HUES6 (cell line): ENCODE data around the gene ALDH4A1.

ENCODE experiments used
- H3K27ac ChIP-seq: 2 replicates; pipeline ENCODE4 v1.7.0; 2013; ENCODE audit warnings: low read depth, mild to moderate bottlenecking, low read length, inconsistent platforms
- H3K27me3 ChIP-seq: 2 replicates; pipeline ENCODE4 v1.6.1; 2013; ENCODE audit warnings: low read length; ENCODE audit not compliant: control insufficient read depth, insufficient read depth
- H3K36me3 ChIP-seq: 2 replicates; pipeline ENCODE4 v1.6.1; 2013; ENCODE audit warnings: low read length; ENCODE audit not compliant: control insufficient read depth, insufficient read depth
- H3K4me1 ChIP-seq: 2 replicates; pipeline ENCODE4 v1.6.1; 2013; ENCODE audit warnings: low read length; ENCODE audit not compliant: control insufficient read depth, insufficient read depth
- H3K4me3 ChIP-seq: 2 replicates; pipeline ENCODE4 v1.5.1; 2013; ENCODE audit warnings: low read depth, low read length
- H3K9ac ChIP-seq: one replicate; pipeline ENCODE4 v1.6.1; 2013; ENCODE audit warnings: mild to moderate bottlenecking, low read length
- H3K9me3 ChIP-seq: 2 replicates; pipeline ENCODE4 v1.6.1; 2013; ENCODE audit warnings: low read depth, low read length; ENCODE audit not compliant: control insufficient read depth, insufficient read depth

The ALDH4A1 gene

DNA sequence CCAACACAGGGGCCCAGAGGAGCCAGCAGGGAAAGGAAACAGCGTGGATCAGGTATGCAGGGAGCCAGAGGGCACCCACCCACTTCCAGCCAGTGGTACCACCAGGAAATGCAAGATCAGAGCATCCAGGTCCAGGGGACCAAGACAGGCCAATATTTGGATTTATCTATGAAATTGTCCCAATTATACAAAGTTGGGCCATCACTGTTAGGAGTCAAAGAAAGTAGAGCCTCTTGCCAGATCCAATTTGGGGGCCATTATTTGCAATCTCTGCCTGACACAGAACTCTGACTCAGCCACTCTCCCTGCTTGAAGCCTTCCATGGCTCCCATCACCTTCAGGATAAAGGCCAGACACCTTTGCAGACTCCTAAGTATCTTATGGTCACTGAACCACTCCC lies 21.8 kb downstream of the ALDH4A1 start:
- no peaks in the 10 kb centered on the region for H3K9me3 ChIP-seq

DNA sequence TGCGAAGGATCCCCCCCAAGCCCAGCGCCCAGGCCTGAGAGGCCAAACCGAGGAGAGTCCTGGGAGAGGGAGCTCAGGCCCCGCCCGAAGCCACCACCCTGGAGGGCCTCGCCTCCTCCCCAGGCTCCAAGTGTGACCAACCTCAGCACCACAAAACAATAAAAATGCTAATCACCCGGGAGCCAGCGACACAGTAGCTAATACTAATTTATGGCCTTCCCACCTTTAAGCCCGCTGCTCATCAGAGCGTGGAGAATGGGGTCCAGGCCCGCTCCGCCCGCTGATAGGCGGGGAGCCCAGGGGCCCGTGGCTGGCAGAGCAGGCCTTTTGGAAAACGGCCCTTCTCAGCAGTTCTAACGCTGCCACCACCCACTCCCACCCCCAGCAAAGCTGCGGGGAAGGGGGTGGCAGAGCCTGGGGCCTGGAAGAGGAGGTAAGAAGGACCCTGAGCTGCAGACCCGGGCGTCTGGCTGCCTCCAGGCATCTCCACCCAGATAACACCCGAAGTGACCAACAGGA lies 22.5 kb downstream of the ALDH4A1 start:
- H3K27ac ChIP-seq: no peak overlapping the region
- H3K4me3 ChIP-seq: no peak overlapping the region
- H3K27me3 ChIP-seq: no peaks in the 10 kb centered on the region; the same call in 1 of the 2 replicates
- H3K9me3 ChIP-seq: no peaks in the 10 kb centered on the region
- H3K9ac ChIP-seq: no peak overlapping the region
- peaks cover 24% of the 10 kb centered on the region; the same call in 1 of the 2 replicates for H3K36me3 ChIP-seq
- peaks cover 11% of the 10 kb centered on the region for H3K4me1 ChIP-seq

More for the DNA sequence above, 21.8 kb downstream of the ALDH4A1 start:
- H3K27me3 ChIP-seq: no peaks in the 10 kb centered on the region; the same call in 1 of the 2 replicates
- H3K27ac ChIP-seq: no peak overlapping the region
- no peak overlapping the region for H3K4me3 ChIP-seq
- peaks cover 24% of the 10 kb centered on the region; the same call in 1 of the 2 replicates for H3K36me3 ChIP-seq
- no peak overlapping the region for H3K9ac ChIP-seq
- peaks cover 11% of the 10 kb centered on the region for H3K4me1 ChIP-seq

DNA sequence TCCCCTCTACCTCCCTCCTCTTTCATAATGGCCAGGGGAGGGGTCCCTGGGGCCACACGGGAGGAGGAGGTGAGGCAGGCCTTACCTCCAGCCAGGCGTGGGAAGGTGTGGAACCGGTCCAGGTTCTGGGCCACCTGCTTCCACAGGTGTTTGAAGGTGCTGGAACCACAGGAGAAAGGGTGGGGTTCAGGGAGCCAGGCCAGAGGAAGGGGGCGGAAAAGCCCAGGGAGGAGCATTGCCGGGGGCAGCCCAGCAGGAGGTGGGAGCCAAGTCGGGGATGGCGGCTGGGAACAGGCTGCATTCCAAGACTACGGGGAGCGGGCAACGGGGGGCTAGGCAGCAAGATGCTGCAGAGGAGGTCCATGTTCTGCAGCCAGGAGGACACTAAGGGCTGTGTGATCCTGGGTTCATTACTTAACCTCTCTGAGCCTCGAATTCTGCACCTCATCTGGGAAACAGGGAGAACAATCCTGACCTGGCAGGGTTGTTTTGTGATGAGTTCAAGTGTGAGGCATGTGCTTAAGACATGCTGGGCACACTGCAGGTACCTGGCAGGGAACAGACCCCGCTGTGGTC lies 23.1 kb downstream of the ALDH4A1 start:
- H3K4me3 ChIP-seq: no peak overlapping the region
- H3K9ac ChIP-seq: no peak overlapping the region
- H3K9me3 ChIP-seq: no peaks in the 10 kb centered on the region
- peaks cover 25% of the 10 kb centered on the region; the same call in 1 of the 2 replicates for H3K36me3 ChIP-seq
- no peak overlapping the region for H3K27ac ChIP-seq
- H3K27me3 ChIP-seq: no peaks in the 10 kb centered on the region; the same call in 1 of the 2 replicates
- peaks cover 11% of the 10 kb centered on the region for H3K4me1 ChIP-seq

DNA sequence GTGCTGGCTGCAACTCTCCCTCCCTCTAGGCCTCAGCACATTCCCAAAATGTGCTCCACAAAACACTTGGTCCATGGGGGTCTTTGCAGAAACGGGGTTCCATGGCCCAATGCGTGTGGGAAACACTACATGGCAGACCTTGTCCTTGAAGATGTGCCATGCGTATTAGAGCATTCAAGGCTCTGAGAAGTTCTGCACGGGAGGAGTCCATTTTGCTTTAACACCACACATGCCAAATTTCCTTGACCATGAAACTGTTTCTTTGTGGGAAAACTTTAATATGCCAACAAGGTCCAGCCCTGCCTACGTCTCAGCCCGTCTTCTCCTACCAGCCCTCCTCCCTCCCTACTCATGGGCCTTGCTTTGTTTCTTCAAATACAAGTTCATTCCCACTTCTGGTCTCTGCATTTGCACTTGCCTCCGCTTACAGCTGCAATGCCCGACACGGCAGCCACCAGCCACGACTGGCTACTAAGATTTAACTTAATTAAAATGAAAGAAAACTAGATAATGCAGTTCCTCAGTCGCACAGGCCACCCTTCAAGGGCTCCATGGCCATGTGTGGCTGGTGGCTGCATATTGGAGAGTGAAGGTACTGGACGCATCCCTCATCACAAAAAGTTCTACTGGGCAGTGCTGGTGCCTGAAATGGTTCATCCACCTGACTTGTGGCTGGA lies 23.7 kb downstream of the ALDH4A1 start:
- peaks cover 30% of the 10 kb centered on the region for H3K36me3 ChIP-seq
- H3K9ac ChIP-seq: no peak overlapping the region
- H3K4me3 ChIP-seq: no peak overlapping the region
- no peaks in the 10 kb centered on the region; the same call in 1 of the 2 replicates for H3K27me3 ChIP-seq
- H3K27ac ChIP-seq: no peak overlapping the region
- H3K4me1 ChIP-seq: peaks cover 11% of the 10 kb centered on the region
- H3K9me3 ChIP-seq: no peaks in the 10 kb centered on the region

DNA sequence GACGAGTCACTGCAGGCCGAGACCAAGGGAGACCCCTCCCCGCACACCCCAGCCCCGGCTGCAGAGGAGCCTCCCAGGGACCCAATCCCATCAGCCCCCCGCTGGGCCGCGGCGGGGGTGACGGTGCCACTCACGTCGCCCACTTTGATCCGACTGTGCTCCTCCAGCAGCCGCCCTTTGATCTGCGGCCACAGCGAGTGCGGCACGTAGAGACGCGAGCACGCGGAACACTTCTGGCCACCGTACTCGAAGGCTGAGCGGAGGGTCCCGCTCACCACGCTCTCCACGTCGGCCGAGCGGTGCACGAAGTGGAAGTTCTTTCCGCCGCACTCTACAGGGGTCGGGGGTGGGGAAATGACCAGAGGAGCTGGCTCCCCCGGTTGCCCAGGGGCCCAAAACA lies 25.1 kb downstream of the ALDH4A1 start:
- no peaks in the 10 kb centered on the region; the same call in 1 of the 2 replicates for H3K27me3 ChIP-seq
- peaks cover 11% of the 10 kb centered on the region for H3K4me1 ChIP-seq
- no peak overlapping the region for H3K27ac ChIP-seq
- no peak overlapping the region for H3K4me3 ChIP-seq
- no peak overlapping the region for H3K9ac ChIP-seq
- H3K36me3 ChIP-seq: peaks cover 33% of the 10 kb centered on the region
- no peaks in the 10 kb centered on the region for H3K9me3 ChIP-seq

DNA sequence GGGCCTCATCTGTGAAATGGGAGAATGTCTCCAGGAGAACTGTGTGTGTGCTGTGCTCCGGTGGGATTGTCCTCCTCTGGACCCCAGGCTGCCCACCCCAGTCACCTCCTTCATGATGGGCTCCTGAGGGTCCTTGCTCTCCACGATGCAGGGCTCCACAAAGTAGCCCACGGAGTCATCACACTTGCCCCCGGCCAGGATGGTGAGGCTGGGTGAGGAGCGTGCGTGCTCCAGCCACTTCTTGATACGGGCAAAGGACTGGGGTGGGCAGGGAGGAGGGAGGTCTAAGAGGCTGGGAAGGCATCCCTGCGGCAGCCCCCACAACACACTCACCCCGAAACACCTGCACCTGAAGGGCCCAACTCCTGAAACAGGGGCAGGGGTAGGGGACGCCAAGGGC lies 26.1 kb downstream of the ALDH4A1 start:
- H3K4me3 ChIP-seq: no peak overlapping the region
- peaks cover 28% of the 10 kb centered on the region for H3K36me3 ChIP-seq
- no peaks in the 10 kb centered on the region for H3K9me3 ChIP-seq

DNA sequence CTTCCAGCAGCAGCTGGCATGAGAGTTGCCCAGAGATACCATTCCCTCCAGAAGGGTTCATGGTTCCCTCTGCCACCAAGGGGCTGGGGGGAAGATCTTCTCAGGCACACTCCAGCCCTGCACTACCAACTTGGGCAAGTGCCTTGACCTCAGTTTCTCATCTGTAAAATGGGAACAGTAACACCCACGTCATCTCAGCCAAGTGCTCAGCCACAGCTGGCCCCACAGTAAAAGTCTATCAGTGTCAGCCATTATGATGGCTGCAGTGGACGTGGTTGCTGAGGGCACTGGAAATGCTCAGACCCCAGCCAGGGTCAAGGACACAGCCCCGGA lies 26.6 kb downstream of the ALDH4A1 start:
- Histone ChIP-seq H3K4me3 (no peak overlapping the region), H3K9ac (no peak overlapping the region), H3K27ac (no peak overlapping the region), H3K4me1 (peaks cover 11% of the 10 kb centered on the region), H3K36me3 (peaks cover 23% of the 10 kb centered on the region), H3K9me3 (no peaks in the 10 kb centered on the region), H3K27me3 (no peaks in the 10 kb centered on the region; the same call in 1 of the 2 replicates)

More for the DNA sequence above, 26.1 kb downstream of the ALDH4A1 start:
- peaks cover 11% of the 10 kb centered on the region for H3K4me1 ChIP-seq
- no peak overlapping the region for H3K27ac ChIP-seq
- no peak overlapping the region for H3K9ac ChIP-seq
- no peaks in the 10 kb centered on the region; the same call in 1 of the 2 replicates for H3K27me3 ChIP-seq

DNA sequence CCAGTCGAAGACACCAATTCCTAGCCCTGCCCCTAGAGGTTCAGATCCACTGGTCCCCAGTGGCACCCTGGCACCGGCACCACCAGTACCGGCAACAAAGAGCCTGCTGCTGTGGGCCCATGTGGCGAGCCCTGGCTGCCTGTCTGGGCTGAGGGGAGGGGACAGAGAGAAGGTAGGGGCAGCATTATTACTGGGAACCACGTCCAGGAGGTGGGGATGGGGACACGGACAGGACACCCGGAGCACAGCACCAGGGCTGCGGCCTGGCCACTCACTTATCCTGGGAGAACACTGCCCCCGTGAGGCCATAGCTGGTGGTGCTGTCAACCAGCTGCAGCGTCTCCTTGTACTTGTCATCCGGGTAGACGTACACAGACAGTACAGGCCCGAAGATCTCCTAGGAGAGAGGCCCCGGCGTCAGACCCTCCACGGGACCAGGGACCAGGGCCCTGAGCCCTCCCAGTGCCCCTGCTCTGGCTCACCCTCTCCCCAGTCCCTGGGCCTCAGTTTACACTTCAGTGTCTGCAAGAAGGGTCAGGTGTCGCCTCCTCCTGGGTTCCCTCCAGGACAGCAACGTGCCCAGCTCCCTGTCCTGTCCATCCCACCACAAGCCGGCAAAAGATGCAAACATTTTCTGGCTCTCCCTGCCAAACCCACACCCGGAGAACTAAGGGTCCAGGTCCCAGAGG lies 27.1 kb downstream of the ALDH4A1 start:
- Histone ChIP-seq H3K9ac (no peak overlapping the region), H3K36me3 (peaks cover 23% of the 10 kb centered on the region), H3K4me3 (no peak overlapping the region), H3K4me1 (peaks cover 11% of the 10 kb centered on the region), H3K27ac (no peak overlapping the region), H3K9me3 (no peaks in the 10 kb centered on the region), H3K27me3 (no peaks in the 10 kb centered on the region; the same call in 1 of the 2 replicates)

DNA sequence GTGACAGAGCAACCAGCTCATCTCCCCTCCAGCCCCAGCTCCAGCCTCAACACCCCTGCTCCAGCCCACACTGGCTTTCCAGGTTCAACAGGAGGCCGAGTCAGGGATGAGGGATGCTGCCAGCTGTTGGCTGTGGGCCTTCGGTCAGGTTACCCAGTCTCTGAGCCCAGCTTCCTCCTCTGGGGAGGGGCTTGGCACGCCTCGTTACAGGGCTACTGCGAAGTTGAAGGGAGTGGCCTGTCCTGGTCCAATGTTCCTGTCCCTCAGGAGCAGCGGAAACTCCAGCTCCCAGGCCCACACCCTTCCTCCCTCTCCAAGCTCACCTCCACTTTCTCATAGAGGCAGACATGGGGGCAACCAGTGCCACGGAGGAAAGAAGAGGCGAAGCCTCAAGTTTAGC lies 27.8 kb downstream of the ALDH4A1 start:
- Histone ChIP-seq H3K36me3 (peaks cover 23% of the 10 kb centered on the region), H3K27ac (no peak overlapping the region)

DNA sequence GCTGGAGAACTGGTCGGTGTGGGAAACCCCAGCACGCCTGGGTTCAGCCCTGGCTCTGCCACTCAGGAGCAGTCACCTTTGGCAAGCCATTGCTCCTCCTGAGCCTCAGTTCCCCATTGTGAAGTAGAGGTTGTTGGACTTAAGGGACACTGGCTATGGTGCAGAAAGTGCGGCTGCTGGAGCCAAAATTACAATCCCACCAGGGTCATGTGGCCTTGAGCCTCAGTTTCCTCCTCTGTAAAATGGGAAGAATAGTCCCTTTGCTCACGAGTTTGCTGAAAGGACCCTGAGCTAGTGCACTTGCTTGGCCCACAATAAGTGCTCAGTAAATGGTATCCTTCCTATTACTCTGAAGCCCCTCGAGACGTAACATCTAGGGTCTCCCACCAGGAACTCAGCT lies 28.3 kb downstream of the ALDH4A1 start:
- Histone ChIP-seq H3K27ac (no peak overlapping the region), H3K9ac (no peak overlapping the region), H3K27me3 (no peaks in the 10 kb centered on the region; the same call in 1 of the 2 replicates), H3K36me3 (peaks cover 23% of the 10 kb centered on the region), H3K9me3 (no peaks in the 10 kb centered on the region), H3K4me3 (no peak overlapping the region), H3K4me1 (no peaks in the 10 kb centered on the region)

More for the DNA sequence above, 27.8 kb downstream of the ALDH4A1 start:
- H3K9me3 ChIP-seq: no peaks in the 10 kb centered on the region
- H3K4me3 ChIP-seq: no peak overlapping the region
- no peak overlapping the region for H3K9ac ChIP-seq
- peaks cover 5% of the 10 kb centered on the region for H3K4me1 ChIP-seq
- no peaks in the 10 kb centered on the region; the same call in 1 of the 2 replicates for H3K27me3 ChIP-seq
